Activated CD4-positive, alpha-beta memory T cell treated with anti-CD3 and anti-CD28 coated beads, Interleukin-2, amount 10 ng/mL, durations not matched to agents 7 days and 5 days (primary cell): ENCODE measurements around the gene C1QL2. TPM values are rescaled to one million over a fixed set of nuclear protein-coding genes. Genes with fewer than 3 reads are reported as not detected.

ENCODE experiments used
- total RNA-seq, 2 experiments: library from RNA; stranded (reverse); gene quantifications; one replicate each; pipeline ENCODE4 v1.2.3, GENCODE V29; 2021

The C1QL2 gene
- total RNA-seq, 2 experiments from 2014 or later, result not detected

Other genes starting within 250 kb of the C1QL2 start
- gene MARCO, start 216.6 kb downstream of the C1QL2 start, total RNA-seq, result not detected
- not detected for gene STEAP3, start 65.1 kb upstream of the C1QL2 start, total RNA-seq
- 1 to 10 TPM; 6.9 to 7.1 TPM for gene C2orf76, start 208.1 kb upstream of the C1QL2 start, total RNA-seq
- gene DBI, start 208.2 kb upstream of the C1QL2 start, total RNA-seq, result 100 to 1,000 TPM; 142 to 150 TPM